GM19035 (cell line): ENCODE measurements around the gene SGSM1.

ENCODE experiments used
- ATAC-seq: cut with Tn5 transposase; IDR thresholded peaks from one replicate; pipeline ENCODE4 v1.9.1; 2021; ENCODE audit not compliant: unreplicated experiment

Gene SGSM1, protein sequence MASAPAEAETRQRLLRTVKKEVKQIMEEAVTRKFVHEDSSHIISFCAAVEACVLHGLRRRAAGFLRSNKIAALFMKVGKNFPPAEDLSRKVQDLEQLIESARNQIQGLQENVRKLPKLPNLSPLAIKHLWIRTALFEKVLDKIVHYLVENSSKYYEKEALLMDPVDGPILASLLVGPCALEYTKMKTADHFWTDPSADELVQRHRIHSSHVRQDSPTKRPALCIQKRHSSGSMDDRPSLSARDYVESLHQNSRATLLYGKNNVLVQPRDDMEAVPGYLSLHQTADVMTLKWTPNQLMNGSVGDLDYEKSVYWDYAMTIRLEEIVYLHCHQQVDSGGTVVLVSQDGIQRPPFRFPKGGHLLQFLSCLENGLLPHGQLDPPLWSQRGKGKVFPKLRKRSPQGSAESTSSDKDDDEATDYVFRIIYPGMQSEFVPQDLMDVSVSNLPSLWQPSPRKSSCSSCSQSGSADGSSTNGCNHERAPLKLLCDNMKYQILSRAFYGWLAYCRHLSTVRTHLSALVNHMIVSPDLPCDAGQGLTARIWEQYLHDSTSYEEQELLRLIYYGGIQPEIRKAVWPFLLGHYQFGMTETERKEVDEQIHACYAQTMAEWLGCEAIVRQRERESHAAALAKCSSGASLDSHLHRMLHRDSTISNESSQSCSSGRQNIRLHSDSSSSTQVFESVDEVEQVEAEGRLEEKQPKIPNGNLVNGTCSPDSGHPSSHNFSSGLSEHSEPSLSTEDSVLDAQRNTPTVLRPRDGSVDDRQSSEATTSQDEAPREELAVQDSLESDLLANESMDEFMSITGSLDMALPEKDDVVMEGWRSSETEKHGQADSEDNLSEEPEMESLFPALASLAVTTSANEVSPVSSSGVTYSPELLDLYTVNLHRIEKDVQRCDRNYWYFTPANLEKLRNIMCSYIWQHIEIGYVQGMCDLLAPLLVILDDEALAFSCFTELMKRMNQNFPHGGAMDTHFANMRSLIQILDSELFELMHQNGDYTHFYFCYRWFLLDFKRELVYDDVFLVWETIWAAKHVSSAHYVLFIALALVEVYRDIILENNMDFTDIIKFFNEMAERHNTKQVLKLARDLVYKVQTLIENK

DNA sequence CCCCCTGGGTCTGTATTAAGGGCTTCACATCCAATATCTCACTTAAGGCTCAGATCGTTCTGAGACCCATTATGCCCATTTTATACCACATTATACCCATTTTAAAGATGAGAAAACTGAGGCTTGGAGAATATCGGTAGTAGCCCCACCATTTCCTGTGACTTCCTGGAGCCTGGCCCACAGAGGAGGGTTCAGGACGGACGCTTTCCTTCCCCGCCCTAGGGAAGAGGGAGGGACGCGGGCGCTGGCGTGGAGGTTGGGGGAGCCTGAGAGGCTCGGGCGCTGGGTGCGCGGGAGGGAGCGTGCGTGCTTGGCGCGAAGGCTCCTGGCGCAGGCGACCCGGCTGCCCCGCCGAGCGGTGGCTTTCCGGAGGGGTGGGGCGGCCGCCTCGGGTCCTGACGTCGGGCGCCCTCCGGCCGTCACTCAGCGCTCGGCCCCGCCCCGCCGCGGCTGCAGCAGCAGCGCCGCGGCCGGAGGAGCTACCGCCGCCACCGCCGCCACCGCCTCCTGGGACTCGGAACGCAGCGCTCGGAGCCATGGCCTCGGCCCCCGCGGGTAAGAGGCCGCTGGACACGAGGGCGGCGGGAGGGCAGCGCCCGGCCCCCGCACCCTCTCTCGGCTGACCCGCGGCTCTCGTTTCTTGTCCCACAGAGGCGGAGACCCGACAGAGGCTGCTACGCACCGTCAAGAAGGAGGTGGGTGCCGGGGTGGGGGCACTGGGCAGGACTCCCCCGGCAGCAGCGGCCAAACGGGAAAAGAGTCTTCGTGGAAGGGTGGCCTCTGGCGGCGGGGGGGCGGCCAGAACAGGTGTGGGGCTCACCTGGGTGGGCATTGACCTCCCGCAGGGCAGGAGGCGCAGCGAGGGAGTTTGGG lies at the start of gene SGSM1:
Gene SGSM1 (plus strand): TSS at position 422 of the 873 bp plus-strand sequence. CDS start 115 bp downstream, at position 537.
- ATAC-seq = peak; percentile 77

DNA sequence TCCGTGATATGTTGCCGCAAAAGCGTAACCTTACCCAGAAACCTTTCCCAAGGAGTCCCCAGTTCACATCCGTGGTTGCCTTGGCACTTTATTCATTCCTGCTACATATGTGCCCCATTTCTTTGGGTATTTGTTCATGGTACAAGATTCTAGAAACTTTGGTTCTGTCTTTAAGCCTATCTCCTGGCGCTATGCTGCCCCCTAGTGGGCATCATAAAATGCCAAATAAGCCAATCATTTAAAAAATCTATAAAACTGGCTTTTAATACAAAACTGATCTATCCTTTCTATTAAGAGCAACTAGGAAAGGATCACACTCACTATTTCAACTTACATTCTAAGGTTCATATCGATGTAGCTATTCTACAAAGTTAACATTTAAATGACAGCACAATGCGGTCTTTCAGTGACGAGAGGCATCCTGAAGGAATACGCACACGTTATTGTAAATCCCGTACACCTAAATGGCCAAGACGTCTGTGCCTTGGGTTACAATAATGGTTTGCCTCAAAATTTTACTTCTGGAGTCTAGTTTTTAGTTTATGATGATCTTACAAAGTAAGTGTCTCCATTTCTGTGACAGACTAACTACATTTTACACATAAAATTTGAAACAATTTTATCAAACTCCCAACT lies 47.7 kb upstream of the SGSM1 start:
- no peak for ATAC-seq

DNA sequence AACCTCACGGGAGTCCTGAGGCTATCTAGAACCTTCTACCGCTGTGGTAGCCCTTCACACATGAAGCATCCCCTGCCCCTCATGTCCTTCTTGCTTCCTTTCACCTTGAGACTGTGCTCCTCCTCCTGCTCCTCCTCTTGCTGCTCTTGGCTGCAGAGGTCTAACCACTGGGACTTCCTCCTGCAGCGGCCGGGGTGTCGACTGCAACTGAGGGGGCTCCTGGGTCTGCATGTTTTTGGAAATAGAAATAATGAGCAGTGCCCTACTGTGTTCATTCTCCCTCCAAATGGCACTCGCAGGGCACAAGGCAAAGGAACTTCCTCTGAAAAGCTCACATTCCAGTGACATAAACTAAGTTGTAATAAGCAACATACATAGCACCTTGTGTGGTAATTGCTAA lies 46.2 kb upstream of the SGSM1 start:
- ATAC-seq = no peak

DNA sequence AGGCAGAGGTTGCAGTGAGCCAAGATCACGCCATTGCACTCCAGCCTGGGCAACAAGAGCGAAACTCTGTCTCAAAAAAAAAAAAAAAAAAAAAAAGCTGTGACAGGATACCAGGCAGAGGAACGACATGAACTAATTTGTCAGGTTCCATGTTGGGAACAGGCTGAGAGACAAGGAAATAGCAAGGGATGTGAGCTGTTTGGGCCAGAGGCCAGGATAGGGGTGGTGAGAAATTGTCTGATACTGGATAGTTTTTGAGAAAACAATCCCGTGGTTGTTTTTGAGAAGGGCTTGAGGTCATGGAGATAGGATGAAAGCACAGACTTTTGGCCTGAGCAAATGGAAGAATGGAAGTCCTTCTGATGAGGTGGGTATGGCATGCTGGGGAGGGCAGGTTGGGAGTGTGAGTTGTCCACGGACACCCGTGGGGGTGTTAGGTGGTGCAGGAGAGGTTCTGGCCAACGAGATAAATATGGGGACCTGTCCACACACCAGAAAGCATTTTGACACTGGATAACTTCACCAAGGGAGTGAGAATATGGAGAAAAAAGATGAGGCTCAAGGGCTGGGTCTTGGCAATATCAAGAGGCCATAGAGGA lies 45.2 kb upstream of the SGSM1 start:
- no peak for ATAC-seq

DNA sequence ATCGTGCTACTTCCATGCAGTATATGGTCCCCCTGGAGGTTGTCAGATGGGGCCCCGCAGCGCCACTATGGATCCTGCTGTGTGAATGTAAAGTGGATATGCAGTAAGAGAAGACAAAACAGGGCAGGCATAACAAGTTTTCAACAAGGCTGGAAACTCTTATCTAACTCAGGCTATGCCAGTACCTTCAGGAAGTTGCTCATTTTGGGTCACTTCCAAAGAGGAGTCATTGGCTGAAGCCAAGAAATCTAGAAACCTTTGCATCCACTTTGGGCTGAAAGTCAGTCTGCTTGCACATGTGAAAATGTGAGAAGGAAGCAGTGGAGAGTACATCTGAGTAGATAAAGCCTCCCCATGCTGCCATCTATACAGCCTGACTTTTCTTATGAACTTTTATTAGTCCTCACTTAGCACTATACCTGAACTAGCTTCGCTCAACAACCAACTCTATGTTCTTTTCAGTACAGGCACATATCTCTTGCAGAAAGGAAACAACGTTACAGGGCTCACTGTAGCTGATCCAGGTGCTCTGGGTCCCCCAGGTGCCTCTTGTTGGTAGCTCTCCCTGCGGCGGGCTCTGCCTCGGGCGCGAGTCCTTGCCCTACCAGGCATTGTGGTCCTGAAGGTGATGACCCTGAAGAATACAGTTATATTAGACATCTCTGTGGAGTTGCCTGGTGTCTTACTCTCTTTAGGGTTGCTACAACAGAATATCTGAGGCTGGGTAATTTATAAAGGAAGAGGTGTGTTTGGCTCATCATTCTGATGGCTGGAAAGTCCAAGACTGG lies 43.9 kb upstream of the SGSM1 start:
- ATAC-seq = no peak

DNA sequence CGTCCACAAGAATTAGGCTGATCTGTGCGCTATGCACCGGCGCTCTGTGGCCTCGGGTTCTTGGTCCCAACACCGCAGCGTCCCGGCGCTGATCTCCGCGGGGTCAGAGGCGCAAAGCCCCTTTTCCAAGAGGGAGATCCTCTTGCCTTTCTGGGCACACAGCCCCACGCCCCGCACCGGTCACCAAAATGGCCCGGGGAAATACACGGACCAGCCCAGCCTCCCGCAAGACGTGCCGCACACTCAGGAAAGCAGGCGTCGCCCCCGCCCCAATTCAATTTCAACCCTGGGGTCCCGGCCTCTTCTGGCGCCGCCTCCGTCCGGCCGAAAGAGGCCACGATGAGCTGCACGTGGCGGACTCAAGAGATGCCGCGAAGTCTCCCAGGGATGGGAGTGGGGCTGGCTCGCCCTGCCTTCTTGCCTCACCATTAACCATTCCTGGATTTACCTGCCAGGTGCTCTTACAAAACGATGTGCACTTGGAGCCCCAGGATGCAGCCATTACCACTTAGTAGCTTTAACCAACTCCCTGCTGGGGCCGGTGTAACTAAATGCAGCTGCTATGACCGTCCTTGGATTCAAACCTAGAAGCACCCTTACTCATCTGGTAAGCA lies 42.0 kb upstream of the SGSM1 start:
- ATAC-seq = no peak

DNA sequence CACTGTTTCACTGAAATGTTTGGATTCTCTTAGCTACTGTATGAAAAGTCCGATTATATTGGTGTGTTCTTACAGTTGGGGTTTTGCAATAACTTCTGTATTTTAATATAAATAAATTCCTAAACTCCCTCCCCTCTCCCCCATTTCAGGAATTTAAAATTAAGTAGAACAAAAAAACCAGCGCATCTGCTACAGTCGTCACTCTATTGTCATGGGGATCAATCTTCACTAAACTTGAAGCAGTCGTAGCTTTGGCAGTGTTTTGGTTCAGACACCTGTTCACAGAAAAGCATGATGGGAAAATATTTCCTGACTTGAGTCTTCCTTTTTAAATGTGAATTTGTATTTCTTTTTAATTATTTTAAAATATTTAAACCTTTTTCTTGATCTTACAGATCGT lies 40.8 kb upstream of the SGSM1 start:
- ATAC-seq = no peak

DNA sequence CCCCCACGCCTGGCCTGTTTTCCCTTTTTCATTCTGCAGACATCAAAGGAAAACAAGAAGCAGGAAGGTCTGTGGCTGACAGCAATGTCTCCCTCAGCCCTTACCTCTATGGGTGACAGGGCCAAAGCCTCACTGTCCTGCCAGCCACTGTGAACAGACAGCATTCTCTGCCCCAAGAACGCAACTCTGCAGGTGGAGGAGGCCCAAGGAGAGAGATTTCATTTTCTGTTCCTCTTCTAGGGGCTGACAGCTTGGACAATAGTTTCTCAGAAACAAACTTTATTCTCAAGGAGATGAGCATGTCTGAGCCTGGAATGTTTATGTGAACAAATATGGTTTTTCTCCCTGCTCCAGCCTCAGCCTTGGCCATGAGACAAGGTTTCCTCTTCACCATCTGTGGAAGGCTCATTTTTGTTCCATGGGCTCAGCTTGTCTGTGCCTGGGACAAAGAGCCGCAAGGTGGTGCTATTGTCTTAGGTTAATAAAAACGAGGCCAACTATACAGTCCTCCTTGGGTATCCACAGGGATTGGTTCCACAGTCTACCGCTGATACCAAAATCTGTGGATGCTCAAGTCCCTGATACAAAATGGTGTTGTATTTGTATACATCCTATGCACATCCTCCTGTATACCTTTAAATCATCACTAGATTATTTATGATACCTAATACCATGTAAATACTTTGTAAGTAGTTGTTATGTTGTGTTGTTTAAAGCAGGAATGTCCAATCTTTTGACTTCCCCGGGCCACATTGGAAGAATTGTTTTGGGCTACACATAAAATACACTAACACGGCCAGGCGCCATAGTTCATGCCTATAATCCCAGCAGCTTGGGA lies 37.3 kb upstream of the SGSM1 start:
- ATAC-seq = no peak

DNA sequence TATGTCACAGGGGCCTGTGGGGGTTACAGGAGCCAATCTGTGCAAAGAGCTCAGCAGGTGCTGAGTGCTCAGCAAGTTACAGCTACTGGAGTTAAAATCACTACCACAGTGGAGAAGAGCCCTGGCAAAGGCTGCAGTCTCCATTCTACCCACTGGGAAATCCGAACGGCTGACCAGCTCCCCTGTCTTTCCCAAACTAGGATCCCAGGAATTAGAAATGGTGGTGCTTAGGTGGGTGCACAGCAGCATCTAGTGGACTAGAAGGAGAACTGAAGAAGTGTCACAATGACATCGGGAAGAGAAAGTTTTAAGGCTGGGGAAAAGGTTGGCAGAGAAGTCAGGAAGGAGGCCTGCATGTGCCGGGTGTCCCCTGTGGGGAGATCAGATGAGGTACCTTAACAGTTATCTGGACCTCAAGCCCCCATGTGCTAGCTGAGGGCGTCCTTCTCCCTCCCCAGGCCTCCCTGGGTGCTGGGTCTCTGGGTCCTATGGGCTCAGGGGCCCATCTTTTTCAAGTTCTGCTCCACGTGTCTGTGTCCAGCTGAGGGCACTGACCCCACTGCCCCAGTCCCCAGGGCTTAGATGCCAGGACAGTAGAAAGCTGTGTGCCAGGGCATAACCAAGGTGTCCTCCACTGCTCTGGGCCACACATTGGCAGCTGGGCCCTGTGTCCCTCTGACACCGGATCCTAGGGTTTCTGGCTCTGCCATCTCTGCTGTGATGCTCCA lies 33.4 kb upstream of the SGSM1 start:
- no peak for ATAC-seq

DNA sequence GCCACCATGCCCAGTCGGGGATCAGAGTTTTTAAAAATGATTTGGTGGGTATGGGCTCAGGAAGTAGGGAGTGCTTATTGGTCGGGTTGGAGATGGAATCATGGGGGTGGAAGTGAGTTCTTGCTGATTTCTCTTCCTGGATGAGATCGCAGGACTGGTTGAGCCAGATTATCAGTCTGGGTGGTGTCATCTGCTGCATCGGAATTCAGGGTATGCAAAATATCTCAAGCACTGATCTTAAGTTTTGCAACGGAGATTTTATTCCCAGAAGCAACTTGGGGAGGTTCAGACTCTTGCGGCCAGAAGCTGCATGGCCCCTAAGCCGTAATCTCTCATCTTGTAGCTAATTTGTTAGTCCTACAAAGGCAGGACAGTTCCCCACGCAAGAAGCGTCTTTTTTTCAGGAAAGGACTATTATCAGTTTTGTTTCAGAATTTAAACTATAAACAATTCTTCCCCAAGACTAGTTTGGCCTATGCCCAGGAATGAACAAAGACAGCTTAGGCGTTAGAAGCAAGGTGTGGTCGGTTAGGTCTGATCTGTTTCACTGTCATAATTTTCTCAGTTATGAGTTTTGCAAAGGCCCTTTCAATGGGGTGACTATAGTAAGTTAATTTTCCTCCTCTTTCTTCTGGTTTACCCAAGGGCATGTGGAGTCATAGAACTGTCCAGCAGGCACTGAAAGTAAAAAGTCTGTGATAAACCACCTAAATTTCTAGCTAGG lies 30.1 kb upstream of the SGSM1 start:
- ATAC-seq = no peak

DNA sequence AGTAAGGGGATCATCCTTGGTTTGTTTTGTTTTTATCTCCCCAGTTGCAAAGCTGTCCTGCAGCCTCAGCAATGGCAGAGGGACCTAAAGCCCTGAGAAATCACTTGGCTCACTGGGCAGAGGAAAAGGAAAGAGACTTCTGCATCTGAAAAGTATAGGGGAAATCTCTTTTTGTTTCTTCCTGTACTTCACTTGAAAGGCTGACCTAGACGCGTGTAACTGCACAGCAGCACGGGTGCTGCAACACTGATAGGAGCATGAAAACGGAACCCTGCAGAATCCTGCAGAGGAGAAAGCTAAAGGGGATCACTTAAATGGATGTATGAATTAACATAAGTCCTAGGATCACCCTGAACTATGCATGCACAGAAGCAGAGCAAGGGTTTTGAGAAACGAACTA lies 29.5 kb upstream of the SGSM1 start:
- no peak for ATAC-seq

DNA sequence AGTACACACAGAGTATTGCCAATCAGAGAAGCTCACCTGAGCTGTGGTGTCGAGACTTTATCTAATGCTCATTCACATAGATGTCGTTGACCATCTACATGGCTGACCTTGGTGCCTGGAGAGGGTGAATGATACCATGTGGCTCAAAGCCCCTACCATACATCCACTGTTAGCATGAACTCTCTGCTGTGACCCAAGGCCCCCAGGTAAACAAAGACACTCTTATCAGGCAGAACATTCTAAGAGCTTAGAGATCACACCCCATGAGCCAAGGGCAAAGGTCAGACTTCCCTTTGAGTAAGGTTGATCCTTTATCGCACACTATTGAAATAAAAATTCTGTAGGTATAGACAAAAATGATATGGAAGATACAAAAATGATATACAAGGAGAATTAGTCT lies 16.5 kb upstream of the SGSM1 start:
- no peak for ATAC-seq

DNA sequence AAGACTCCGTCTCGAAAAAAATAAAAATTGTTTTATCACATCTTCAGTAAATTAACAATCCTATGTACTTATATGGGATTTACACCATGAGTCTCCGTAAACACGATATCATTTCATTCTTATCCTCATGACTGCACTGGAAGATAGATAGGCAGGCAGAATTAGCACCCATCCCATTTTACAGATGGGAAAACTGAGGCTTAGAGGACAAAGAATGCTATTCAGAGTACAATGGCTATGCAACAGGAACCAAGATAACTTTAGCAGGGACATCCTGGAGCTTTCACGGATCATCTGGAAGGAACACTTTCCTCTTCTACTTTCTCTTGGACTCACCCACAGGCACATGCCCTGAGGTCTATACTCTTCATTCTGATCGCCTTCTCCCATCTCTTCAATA lies 14.6 kb upstream of the SGSM1 start:
- ATAC-seq = no peak

DNA sequence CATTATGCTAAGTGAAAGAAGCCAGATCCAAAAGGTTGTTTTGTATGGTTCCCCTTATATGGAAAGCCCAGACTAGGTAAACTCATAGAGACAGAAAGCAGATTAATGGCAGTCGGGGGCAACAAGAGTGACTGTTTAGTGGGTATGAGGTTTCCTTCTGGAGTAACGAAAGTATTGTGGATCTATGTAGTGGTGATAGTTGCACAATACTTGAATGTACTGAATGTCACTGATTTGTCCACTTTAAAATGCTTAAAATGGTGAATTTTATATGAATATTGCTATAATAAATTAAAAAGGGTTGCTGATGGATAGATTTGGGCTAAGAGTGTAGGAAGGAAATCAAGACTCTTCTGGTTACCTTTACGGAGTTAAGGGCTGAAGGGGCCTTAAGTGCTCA lies 10.0 kb upstream of the SGSM1 start:
- no peak for ATAC-seq

DNA sequence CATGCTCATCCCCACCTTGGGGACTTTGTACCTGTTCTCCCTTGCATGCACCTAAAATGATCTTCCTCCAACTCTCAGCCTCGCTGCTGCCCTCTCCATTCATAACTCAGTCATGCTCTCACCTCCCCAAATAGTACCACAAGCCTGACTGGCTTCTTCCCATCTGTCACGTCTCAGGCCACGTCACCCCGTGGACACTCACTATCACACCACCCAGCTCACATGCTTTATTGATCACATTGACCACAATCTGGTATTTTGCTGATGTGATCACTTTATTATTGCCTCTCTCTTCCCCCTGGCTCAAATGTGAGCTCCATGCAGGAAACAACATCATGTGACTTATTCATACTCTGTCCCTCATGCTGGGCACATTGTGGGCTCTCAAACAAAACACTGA lies 9.2 kb upstream of the SGSM1 start:
- ATAC-seq = no peak

DNA sequence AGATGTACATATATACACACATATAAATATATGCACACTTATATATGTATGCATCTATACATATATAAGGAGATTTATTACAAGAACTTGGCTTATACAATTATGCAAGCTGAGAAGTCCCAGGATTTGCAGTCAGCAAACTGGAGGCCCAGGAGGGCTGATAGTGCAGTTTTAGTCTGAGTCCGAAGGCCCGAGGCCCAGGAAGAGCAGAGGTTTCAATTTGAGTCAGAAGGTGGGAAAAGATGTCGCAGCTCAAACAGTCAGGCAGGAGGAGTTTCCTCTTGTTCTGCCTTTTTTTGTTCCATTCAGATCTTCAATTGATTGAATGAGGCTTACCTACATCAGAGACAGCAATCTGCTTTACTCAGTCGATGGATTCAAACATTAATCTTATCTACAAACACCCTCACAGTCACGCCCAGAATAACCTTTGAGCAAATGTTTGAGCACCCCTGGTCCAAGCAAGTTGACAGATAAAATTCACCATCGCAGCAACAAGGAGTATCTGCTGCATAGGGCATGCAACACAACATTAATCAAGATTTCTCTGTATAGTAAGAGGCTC lies 4.0 kb upstream of the SGSM1 start:
- ATAC-seq = no peak
